Colonic mucosa (tissue), 4 donors: ENCODE measurements around the gene PLXND1. TPM values are rescaled to one million over a fixed set of nuclear protein-coding genes. Genes with fewer than 3 reads are reported as not detected.

Source experiments
- DNase-seq: peaks from one replicate; pipeline ENCODE4 v3.0.0-alpha.2; 2020
- H3K27ac ChIP-seq: fragments of 200-600 bp; one replicate; pipeline ENCODE4 v1.8.0; 2021
- H3K27me3 ChIP-seq: fragments of 200-600 bp; one replicate; pipeline ENCODE4 v1.8.0; 2021
- H3K36me3 ChIP-seq: fragments of 200-600 bp; one replicate; pipeline ENCODE4 v1.8.0; 2021
- H3K4me1 ChIP-seq: fragments of 200-600 bp; one replicate; pipeline ENCODE4 v1.8.0; 2021; ENCODE audit warnings: mild to moderate bottlenecking
- H3K4me3 ChIP-seq: fragments of 200-600 bp; one replicate; pipeline ENCODE4 v1.8.0; 2021
- H3K9ac ChIP-seq, 2 donors: one replicate each; pipeline ENCODE4 v1.7.0; 2013; ENCODE audit warnings: control low read depth in 2 of 2, low read depth in 2 of 2, low read length in 2 of 2
- H3K9me3 ChIP-seq: fragments of 200-600 bp; one replicate; pipeline ENCODE4 v1.8.0; 2021
- CTCF ChIP-seq: fragments of 200-600 bp; IDR thresholded peaks from one replicate; pipeline ENCODE4 v1.8.0; 2022; ENCODE audit warnings: antibody characterized with exemption, mild to moderate bottlenecking
- intact Hi-C: fragments of 100-400 bp; cut with DNase I; formaldehyde crosslinking; loops from one replicate; pipeline ENCODE4 v1.14.1; 2022
- total RNA-seq, 2 donors: library from RNA; stranded (reverse); fragmentation: NEBNext Ultra II Directional in 1 of 2; extraction: Animal tissue kit (Norgen Biotek cat#: 25700) in 1 of 2; gene quantifications; one replicate each; pipeline ENCODE4 v1.2.1, GENCODE V29; 2021
- donor health status: healthy.
- donor health status: DM: no; HTN: no; CAD: no.
- donor health status: DM: no; HTN: no; CAD: no.

PLXND1 gene
- total RNA-seq, 2 donors from 2014 or later: 25.6 to 26.7 TPM

- Histone ChIP-seq H3K9ac (no peak overlapping the region), H3K4me3 (no peak overlapping the region), H3K36me3 (no peaks in the 10 kb centered on the region), H3K27ac (no peak overlapping the region), H3K27me3 (no peaks in the 10 kb centered on the region), H3K4me1 (no peaks in the 10 kb centered on the region), H3K9me3 (no peaks in the 10 kb centered on the region)
- no peak for DNase-seq
- no peak for TF ChIP-seq CTCF
- intact Hi-C loops: no loop called here
Observed at GRCh38 chr3:129632556-129632955, 26.1 kb upstream of the PLXND1 start.

GRCh38 chr3:129632056-129632455, 25.6 kb upstream of the PLXND1 start:
- H3K4me3 ChIP-seq: no peak overlapping the region
- no peak overlapping the region for H3K9ac ChIP-seq
- DNase-seq: no peak
- H3K27ac ChIP-seq: no peak overlapping the region
- no peaks in the 10 kb centered on the region for H3K4me1 ChIP-seq
- intact Hi-C loops: no loop called here
- TF ChIP-seq CTCF: no peak
- H3K27me3 ChIP-seq: no peaks in the 10 kb centered on the region
- no peaks in the 10 kb centered on the region for H3K9me3 ChIP-seq
- no peaks in the 10 kb centered on the region for H3K36me3 ChIP-seq

GRCh38 chr3:129629011-129629410, 22.5 kb upstream of the PLXND1 start:
- H3K9me3 ChIP-seq: no peaks in the 10 kb centered on the region
- intact Hi-C loops: loop anchor here (2.0 to 5.0 kb wide), 2 partner anchors 198 to 302 kb away; no protein-coding TSS in a partner anchor
- no peaks in the 10 kb centered on the region for H3K27me3 ChIP-seq
- DNase-seq: no peak
- H3K36me3 ChIP-seq: no peaks in the 10 kb centered on the region
- peaks cover 16% of the 10 kb centered on the region for H3K4me1 ChIP-seq
- H3K4me3 ChIP-seq: no peak overlapping the region
- no peak for TF ChIP-seq CTCF
- no peak overlapping the region for H3K27ac ChIP-seq
- no peak overlapping the region for H3K9ac ChIP-seq

- no peak for DNase-seq
- TF ChIP-seq CTCF: peak; percentile 3
- intact Hi-C loops: loop anchor here (2.0 to 5.0 kb wide), 2 partner anchors 199 to 303 kb away; no protein-coding TSS in a partner anchor
- Histone ChIP-seq H3K27me3 (no peaks in the 10 kb centered on the region), H3K36me3 (no peaks in the 10 kb centered on the region), H3K9ac (peak overlapping the region in 1 of 2 donors; percentile 91), H3K27ac (peak overlapping the region; percentile 99), H3K4me1 (peaks cover 20% of the 10 kb centered on the region), H3K4me3 (peak overlapping the region; percentile 50), H3K9me3 (no peaks in the 10 kb centered on the region)
Observed at GRCh38 chr3:129628169-129628522, 21.7 kb upstream of the PLXND1 start.

GRCh38 chr3:129627350-129628168, 21.1 kb upstream of the PLXND1 start:
- peak; percentile 76 for DNase-seq

More at GRCh38 chr3:129627350-129628168, 21.1 kb upstream of the PLXND1 start:
- Histone ChIP-seq H3K4me1 (peaks cover 20% of the 10 kb centered on the region), H3K9me3 (no peaks in the 10 kb centered on the region), H3K4me3 (peak overlapping the region; percentile 50), H3K27ac (peak overlapping the region; percentile 99), H3K27me3 (no peaks in the 10 kb centered on the region), H3K9ac (peak overlapping the region; percentile 91 to 97), H3K36me3 (no peaks in the 10 kb centered on the region)
- intact Hi-C loops: loop anchor here (2.0 to 5.0 kb wide), 2 partner anchors 200 to 303 kb away; no protein-coding TSS in a partner anchor
- peak; percentile 64 for TF ChIP-seq CTCF
